Measurements from ENCODE around the gene GTF3C1. TPM values are rescaled to one million over a fixed set of nuclear protein-coding genes. Genes with fewer than 3 reads are reported as not detected.
"Not testable (repeated sequence)": the region's sequence is repeated elsewhere in the genome, so short reads cannot be mapped to it uniquely, and the experiment has no call there.

The GTF3C1 gene
- total RNA-seq, 1 donor from 2014 or later: 74.4 TPM

- no peak for DNase-seq
These were observed 86.6 kb downstream of the GTF3C1 start for GRCh38 chr16:27462846-27463682.

- no peak for DNase-seq
These were observed 87.4 kb downstream of the GTF3C1 start for GRCh38 chr16:27462200-27462845.

- DNase-seq: peak; percentile 86
These were observed 88.1 kb downstream of the GTF3C1 start for GRCh38 chr16:27461483-27462171.

GRCh38 chr16:27460663-27461482 is 88.8 kb downstream of the GTF3C1 start:
- no peak for DNase-seq

GRCh38 chr16:27460213-27460612 is 89.5 kb downstream of the GTF3C1 start:
- DNase-seq: no peak

- no peak for DNase-seq
These were observed 90.6 kb downstream of the GTF3C1 start for GRCh38 chr16:27458987-27459688.

- no peak for DNase-seq
These were observed 91.5 kb downstream of the GTF3C1 start for GRCh38 chr16:27458258-27458657.

- DNase-seq: not testable (repeated sequence)
These were observed 92.2 kb downstream of the GTF3C1 start for GRCh38 chr16:27457605-27457900.

GRCh38 chr16:27455700-27456099 is 94.0 kb downstream of the GTF3C1 start:
- DNase-seq: peak; percentile 66

- DNase-seq: no peak
These were observed 96.3 kb downstream of the GTF3C1 start for GRCh38 chr16:27453494-27453825.

- no peak for DNase-seq
These were observed 96.9 kb downstream of the GTF3C1 start for GRCh38 chr16:27452569-27453493.

GRCh38 chr16:27450196-27450549 is 99.5 kb downstream of the GTF3C1 start:
- DNase-seq: no peak

GRCh38 chr16:27449434-27450195 is 100.1 kb downstream of the GTF3C1 start:
- DNase-seq: peak; percentile 36

- DNase-seq: no peak
These were observed 100.9 kb downstream of the GTF3C1 start for GRCh38 chr16:27448532-27449433.

GRCh38 chr16:27447301-27447700 is 102.4 kb downstream of the GTF3C1 start:
- no peak for DNase-seq

GRCh38 chr16:27446721-27447120 is 103.0 kb downstream of the GTF3C1 start:
- DNase-seq: no peak

GRCh38 chr16:27445502-27446175 is 104.1 kb downstream of the GTF3C1 start:
- DNase-seq: no peak

- no peak for DNase-seq
These were observed 105.2 kb downstream of the GTF3C1 start for GRCh38 chr16:27444470-27444869.

GRCh38 chr16:27444015-27444414 is 105.7 kb downstream of the GTF3C1 start:
- DNase-seq: peak; percentile 33
